ENCODE data around the gene MEGF6. TPM values are rescaled to one million over a fixed set of nuclear protein-coding genes. Genes with fewer than 3 reads are reported as not detected.

The MEGF6 gene
- total RNA-seq, 4 donors from 2014 or later = 66.7 to 120 (median 74.5) TPM

- Histone ChIP-seq H3K36me3 (no peaks in the 10 kb centered on the region), H3K4me1 (peaks cover 5% of the 10 kb centered on the region), H3K4me3 (no peak overlapping the region), H3K9me3 (no peaks in the 10 kb centered on the region), H3K27me3 (peaks cover 14% of the 10 kb centered on the region), H3K27ac (no peak overlapping the region)
- no peak for TF ChIP-seq POLR2A (IDR thresholded peaks at IDR 0.05)
- TF ChIP-seq CTCF (IDR thresholded peaks at IDR 0.05) = no peak
- no peak for TF ChIP-seq POLR2AphosphoS5 (IDR thresholded peaks at IDR 0.05)
- no peak for TF ChIP-seq EP300 (IDR thresholded peaks at IDR 0.05)
- 83% methylated on average over 7 of the region's 7 CpGs for WGBS
- no peak for DNase-seq (ENCODE audit: low spot score in 2 of 2)
Measured at GRCh38 chr1:3604997-3605823, 6.1 kb downstream of the MEGF6 start.

GRCh38 chr1:3604468-3604974, 6.8 kb downstream of the MEGF6 start:
- Histone ChIP-seq H3K4me1 (no peaks in the 10 kb centered on the region), H3K27ac (no peak overlapping the region), H3K27me3 (peaks cover 10% of the 10 kb centered on the region), H3K4me3 (no peak overlapping the region), H3K36me3 (no peaks in the 10 kb centered on the region), H3K9me3 (no peaks in the 10 kb centered on the region)
- DNase-seq (ENCODE audit: low spot score in 2 of 2) = no peak
- WGBS = 87% methylated on average over 7 of the region's 8 CpGs
- no peak for TF ChIP-seq POLR2A (IDR thresholded peaks at IDR 0.05)
- no peak for TF ChIP-seq POLR2AphosphoS5 (IDR thresholded peaks at IDR 0.05)
- TF ChIP-seq CTCF (IDR thresholded peaks at IDR 0.05) = no peak
- no peak for TF ChIP-seq EP300 (IDR thresholded peaks at IDR 0.05)

GRCh38 chr1:3603571-3604467, 7.5 kb downstream of the MEGF6 start:
- 81% methylated on average over 14 of the region's 29 CpGs for WGBS
- H3K4me1 ChIP-seq = peaks cover 7% of the 10 kb centered on the region
- peaks cover 9% of the 10 kb centered on the region for H3K27me3 ChIP-seq
- no peaks in the 10 kb centered on the region for H3K36me3 ChIP-seq
- no peak overlapping the region for H3K4me3 ChIP-seq
- no peak for DNase-seq (ENCODE audit: low spot score in 2 of 2)
- no peaks in the 10 kb centered on the region for H3K9me3 ChIP-seq
- no peak overlapping the region for H3K27ac ChIP-seq
- no peak for TF ChIP-seq EP300 (IDR thresholded peaks at IDR 0.05)
- no peak for TF ChIP-seq POLR2AphosphoS5 (IDR thresholded peaks at IDR 0.05)
- TF ChIP-seq CTCF (IDR thresholded peaks at IDR 0.05) = no peak
- no peak for TF ChIP-seq POLR2A (IDR thresholded peaks at IDR 0.05)

GRCh38 chr1:3603156-3603555, 8.2 kb downstream of the MEGF6 start:
- no CpG with 5 or more reads among the region's 11 CpGs for WGBS
- no peak for DNase-seq (ENCODE audit: low spot score in 2 of 2)
- Histone ChIP-seq H3K27me3 (peaks cover 3% of the 10 kb centered on the region), H3K27ac (no peak overlapping the region), H3K4me3 (no peak overlapping the region), H3K36me3 (no peaks in the 10 kb centered on the region), H3K9me3 (no peaks in the 10 kb centered on the region), H3K4me1 (peaks cover 13% of the 10 kb centered on the region)
- TF ChIP-seq EP300 (IDR thresholded peaks at IDR 0.05) (no peak), POLR2A (IDR thresholded peaks at IDR 0.05) (no peak), CTCF (IDR thresholded peaks at IDR 0.05) (no peak), POLR2AphosphoS5 (IDR thresholded peaks at IDR 0.05) (no peak)

GRCh38 chr1:3602375-3602774, 8.9 kb downstream of the MEGF6 start:
- TF ChIP-seq POLR2AphosphoS5 (IDR thresholded peaks at IDR 0.05) (no peak), EP300 (IDR thresholded peaks at IDR 0.05) (no peak), CTCF (IDR thresholded peaks at IDR 0.05) (no peak), POLR2A (IDR thresholded peaks at IDR 0.05) (no peak)
- no peaks in the 10 kb centered on the region for H3K9me3 ChIP-seq
- H3K36me3 ChIP-seq = no peaks in the 10 kb centered on the region
- H3K4me1 ChIP-seq = peaks cover 18% of the 10 kb centered on the region
- peaks cover 3% of the 10 kb centered on the region for H3K27me3 ChIP-seq
- 93% methylated on average over 12 of the region's 21 CpGs for WGBS
- no peak overlapping the region for H3K27ac ChIP-seq
- H3K4me3 ChIP-seq = no peak overlapping the region
- DNase-seq (ENCODE audit: low spot score in 2 of 2) = no peak

All from suprapubic skin (tissue), 4 donors.